Measurements from ENCODE around the gene SYNE3.

Gene SYNE3

GRCh38 chr14:95503365-95504134 lies 12.9 kb downstream of the SYNE3 start:
- DNase-seq, result no peak

GRCh38 chr14:95502381-95502950 lies 14.0 kb downstream of the SYNE3 start:
- peak; percentile 63 to 66 for DNase-seq

GRCh38 chr14:95500772-95501401 lies 15.6 kb downstream of the SYNE3 start:
- DNase-seq, result no peak

- no peak for DNase-seq
These were observed 16.2 kb downstream of the SYNE3 start for GRCh38 chr14:95500201-95500681.

GRCh38 chr14:95499354-95499750 lies 17.1 kb downstream of the SYNE3 start:
- no peak for DNase-seq

- DNase-seq, result no peak
These were observed 17.7 kb downstream of the SYNE3 start for GRCh38 chr14:95498622-95499353.

- DNase-seq, result no peak
These were observed 18.9 kb downstream of the SYNE3 start for GRCh38 chr14:95497561-95498011.

GRCh38 chr14:95496690-95497259 lies 19.7 kb downstream of the SYNE3 start:
- peak in 1 of 2 donors; percentile 59 for DNase-seq

GRCh38 chr14:95496111-95496681 lies 20.3 kb downstream of the SYNE3 start:
- DNase-seq, result no peak

- peak; percentile 73 to 77 for DNase-seq
These were observed 20.9 kb downstream of the SYNE3 start for GRCh38 chr14:95495538-95496025.

- DNase-seq, result no peak
These were observed 21.4 kb downstream of the SYNE3 start for GRCh38 chr14:95495076-95495475.

GRCh38 chr14:95494456-95494855 lies 22.0 kb downstream of the SYNE3 start:
- DNase-seq, result no peak

GRCh38 chr14:95493976-95494375 lies 22.5 kb downstream of the SYNE3 start:
- no peak for DNase-seq

GRCh38 chr14:95493503-95493902 lies 22.9 kb downstream of the SYNE3 start:
- DNase-seq, result no peak

GRCh38 chr14:95491936-95492608 lies 24.4 kb downstream of the SYNE3 start:
- DNase-seq, result no peak

- DNase-seq, result no peak
These were observed 25.6 kb downstream of the SYNE3 start for GRCh38 chr14:95490727-95491451.

GRCh38 chr14:95490138-95490509 lies 26.3 kb downstream of the SYNE3 start:
- DNase-seq, result no peak

GRCh38 chr14:95489214-95490137 lies 27.0 kb downstream of the SYNE3 start:
- peak; percentile 22 to 61 for DNase-seq

GRCh38 chr14:95488376-95489213 lies 27.9 kb downstream of the SYNE3 start:
- peak in 1 of 2 donors; percentile 37 for DNase-seq
